Endothelial cell of umbilical vein (primary cell): Measurements from ENCODE around the gene SMURF2. TPM values are rescaled to one million over a fixed set of nuclear protein-coding genes. Genes with fewer than 3 reads are reported as not detected.

Source experiments
- BruUV-seq: library from RNA; stranded (reverse); fragments of 400-500 nt; replicated peaks from 2 replicates; lab custom pipeline; 2021; lab: Mats Ljungman, UMichigan
- CTCF ChIA-PET: fragments of 300-600, 350-600 bp; sonication (Branson Sonifier 250); formaldehyde crosslinking; loops from one replicate; lab custom pipeline; 2021; ENCODE audit warnings: antibody characterized with exemption, inconsistent platforms; lab: Charles Lee
- POLR2A ChIA-PET: fragments of 300-600, 350-600 bp; sonication (Branson Sonifier 250); formaldehyde crosslinking; loops from one replicate; lab custom pipeline; 2021; ENCODE audit warnings: antibody characterized with exemption, inconsistent platforms; lab: Charles Lee
- DNase-seq: peaks from one replicate; pipeline ENCODE4 v3.0.0-alpha.2; 2011; ENCODE audit warnings: low read depth, low spot score
- FAIRE-seq: peaks from 2 replicates; lab custom pipeline; 2011; peaks lifted over from hg19 to GRCh38; lab: Jason Lieb, UNC
- H2AFZ ChIP-seq: 2 replicates; pipeline ENCODE4 v1.6.0; 2012; ENCODE audit warnings: low read depth, low read length, control low read depth, inconsistent platforms
- H3K27ac ChIP-seq: 2 replicates; pipeline ENCODE4 v1.5.1; 2011; ENCODE audit warnings: low read depth, mild to moderate bottlenecking, control low read depth, low read length, moderate library complexity; ENCODE audit not compliant: insufficient read depth
- H3K27me3 ChIP-seq, 2 experiments: 2 replicates each; pipeline versions ENCODE4 v1.6.0 to v1.6.1; 2011; ENCODE audit warnings: low read length in 2 of 2, mixed read lengths in 1 of 2; ENCODE audit not compliant: control insufficient read depth in 2 of 2, insufficient read depth in 2 of 2
- H3K36me3 ChIP-seq, 2 experiments: 2 replicates in 1 of 2; 3 replicates in 1 of 2; pipeline ENCODE4 v1.5.1; 2011; ENCODE audit warnings: low read length in 2 of 2, mild to moderate bottlenecking in 1 of 2, moderate library complexity in 1 of 2; ENCODE audit not compliant: control insufficient read depth in 2 of 2, insufficient read depth in 2 of 2; ENCODE audit errors: extremely low read depth in 1 of 2
- H3K4me1 ChIP-seq: 3 replicates; pipeline ENCODE4 v1.5.1; 2011; ENCODE audit warnings: mild to moderate bottlenecking, low read length; ENCODE audit not compliant: control insufficient read depth, insufficient read depth; ENCODE audit errors: extremely low read depth
- H3K4me2 ChIP-seq: 2 replicates; pipeline ENCODE4 v1.6.1; 2011; ENCODE audit warnings: low read length, control low read depth, mixed read lengths; ENCODE audit not compliant: insufficient read depth
- H3K4me3 ChIP-seq, 3 experiments: fragments of 200-600 bp in 1 of 3; sonication (generic), shearing (Covaris generic) in 1 of 3; replicated peaks in 1 of 3; 2 replicates each; pipeline ENCODE4 v1.5.1; 2011 to 2016; ENCODE audit warnings: control low read depth in 3 of 3, low read length in 3 of 3, mild to moderate bottlenecking in 2 of 3, inconsistent platforms in 1 of 3, low read depth in 1 of 3, moderate library complexity in 1 of 3; ENCODE audit not compliant: insufficient read depth in 1 of 3
- H3K79me2 ChIP-seq: 2 replicates; pipeline ENCODE4 v1.6.0; 2012; ENCODE audit warnings: low read length, inconsistent platforms; ENCODE audit not compliant: control insufficient read depth, insufficient read depth
- H3K9ac ChIP-seq: replicated peaks from 2 replicates; pipeline ENCODE3; 2011; ENCODE audit warnings: low read length, control low read depth; ENCODE audit not compliant: insufficient read depth; ENCODE audit errors: extremely low read depth
- H3K9me1 ChIP-seq: replicated peaks from 3 replicates; pipeline ENCODE4 v1.6.0; 2011; ENCODE audit warnings: mild to moderate bottlenecking, low read length; ENCODE audit not compliant: control insufficient read depth, insufficient read depth; ENCODE audit errors: extremely low read depth
- H3K9me3 ChIP-seq: replicated peaks from 2 replicates; pipeline ENCODE4 v1.5.1; 2012; ENCODE audit warnings: low read length, inconsistent platforms; ENCODE audit not compliant: control insufficient read depth, insufficient read depth
- H4K20me1 ChIP-seq: replicated peaks from 2 replicates; pipeline ENCODE3; 2011; ENCODE audit warnings: mild to moderate bottlenecking, low read length; ENCODE audit not compliant: control insufficient read depth, insufficient read depth; ENCODE audit errors: extremely low read depth
- EZH2 ChIP-seq: IDR thresholded peaks from 2 replicates; pipeline ENCODE4 v1.6.1; 2012; ENCODE audit warnings: borderline replicate concordance, low read depth, mild to moderate bottlenecking, moderate library complexity, low read length, inconsistent platforms; ENCODE audit not compliant: severe bottlenecking
- FOS ChIP-seq: IDR thresholded peaks from 2 replicates; pipeline ENCODE4 v1.6.1; 2011; ENCODE audit warnings: mild to moderate bottlenecking, low read length, moderate library complexity, borderline replicate concordance; ENCODE audit not compliant: insufficient read depth
- GATA2 ChIP-seq: IDR thresholded peaks from 2 replicates; pipeline ENCODE4 v1.7.0; 2011; ENCODE audit warnings: low read depth, mild to moderate bottlenecking, moderate library complexity, mixed read lengths, low read length; ENCODE audit not compliant: insufficient read length, insufficient read depth
- MYC ChIP-seq: IDR thresholded peaks from one replicate; pipeline ENCODE4 v1.6.1; 2011; ENCODE audit warnings: mild to moderate bottlenecking, low read depth, low read length
- POLR2A ChIP-seq: IDR thresholded peaks from 2 replicates; pipeline ENCODE4 v1.6.1; 2012; ENCODE audit warnings: low read depth, mild to moderate bottlenecking, control low read depth, low read length
- POLR2AphosphoS5 ChIP-seq: IDR thresholded peaks from 2 replicates; pipeline ENCODE4 v1.6.1; 2012; ENCODE audit warnings: low read depth, mild to moderate bottlenecking, control low read depth, low read length, moderate library complexity; ENCODE audit not compliant: insufficient read depth
- dilution Hi-C: fragments of 300-500 bp; cut with MboI; formaldehyde crosslinking; loops from one replicate; pipeline ENCODE4 v1.15.0; 2019; ENCODE audit warnings: low sequenced_read_pairs; ENCODE audit not compliant: extremely low pct_ligation_motif_present
- intact Hi-C: fragments of 100-400 bp; cut with micrococcal nuclease; formaldehyde crosslinking; loops from one replicate; pipeline ENCODE4 v1.10.0; 2022
- polyA plus RNA-seq, 4 experiments: library from polyadenylated mRNA; depleted of rRNA in 3 of 4; stranded (reverse) in 3 of 4; unstranded in 1 of 4; fragments of >200 nt; gene quantifications; 2 replicates each; pipeline versions ENCODE4 v1.2.1 to v1.2.3, GENCODE V29; 2011 to 2012; ENCODE audit warnings: missing spikeins in 1 of 4
- total RNA-seq: library from RNA; stranded (reverse); gene quantifications from 2 replicates; pipeline ENCODE4 v1.2.3, GENCODE V29; 2021
- TF ChIP-seq, protein P1 (sequence below), 2 donors: IDR thresholded peaks; 1 replicate in 1 of 2; 2 replicates in 1 of 2; pipeline ENCODE4 v1.5.1; 2011; ENCODE audit warnings: low read length in 2 of 2, mild to moderate bottlenecking in 2 of 2, moderate library complexity in 2 of 2, control low read depth in 1 of 2, inconsistent platforms in 1 of 2, low read depth in 1 of 2; ENCODE audit not compliant: insufficient read depth in 1 of 2; ENCODE audit errors: extremely low read depth in 1 of 2
- TF ChIP-seq, protein P2 (sequence below): IDR thresholded peaks from 2 replicates; pipeline ENCODE4 v1.6.1; 2011; ENCODE audit not compliant: insufficient read depth, insufficient read length

The SMURF2 gene
- total and polyA plus RNA-seq, 2 donors (not counting 3 experiments of a cell fraction or from before 2014, with no cell fraction given) = 32.9 to 105 TPM

DNA sequence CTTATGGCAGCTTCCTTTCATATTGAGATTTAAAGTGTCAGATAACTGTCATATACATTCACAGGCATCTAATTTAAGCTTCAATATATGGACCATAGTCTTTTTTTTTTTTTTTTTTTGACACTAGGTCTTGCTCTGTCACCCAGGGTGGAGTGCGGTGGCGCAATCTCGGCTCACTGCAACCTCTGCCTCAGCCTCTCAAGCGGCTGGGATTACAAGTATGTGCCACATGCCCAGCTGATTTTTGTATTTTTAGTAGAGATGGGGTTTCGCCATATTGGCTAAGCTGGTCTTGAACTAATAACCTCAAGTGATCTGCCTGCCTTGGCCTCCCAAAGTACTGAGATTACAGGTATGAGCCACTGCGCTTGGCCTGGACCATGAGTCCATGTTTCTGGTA is 141.7 kb downstream of the SMURF2 start:
- no peak for FAIRE-seq
- Histone ChIP-seq H3K9me3 (no peaks in the 10 kb centered on the region), H3K4me3 (no peak overlapping the region), H3K4me1 (peaks cover 3% of the 10 kb centered on the region), H3K36me3 (peaks cover 19 to 33% of the 10 kb centered on the region in 2 experiments), H3K9ac (no peak overlapping the region), H3K9me1 (no peaks in the 10 kb centered on the region), H3K4me2 (no peak overlapping the region), H3K27me3 (no peaks in the 10 kb centered on the region), H3K27ac (no peak overlapping the region), H4K20me1 (no peaks in the 10 kb centered on the region), H3K79me2 (no peaks in the 10 kb centered on the region), H2AFZ (no peak overlapping the region)
- dilution Hi-C loops = no loop called here
- intact Hi-C loops = no loop called here
- DNase-seq = no peak
- ChIA-PET CTCF (no interaction called here), POLR2A (no interaction called here)
- TF ChIP-seq POLR2A = no peak
- no peak for TF ChIP-seq MYC
- TF ChIP-seq, protein P1, sequence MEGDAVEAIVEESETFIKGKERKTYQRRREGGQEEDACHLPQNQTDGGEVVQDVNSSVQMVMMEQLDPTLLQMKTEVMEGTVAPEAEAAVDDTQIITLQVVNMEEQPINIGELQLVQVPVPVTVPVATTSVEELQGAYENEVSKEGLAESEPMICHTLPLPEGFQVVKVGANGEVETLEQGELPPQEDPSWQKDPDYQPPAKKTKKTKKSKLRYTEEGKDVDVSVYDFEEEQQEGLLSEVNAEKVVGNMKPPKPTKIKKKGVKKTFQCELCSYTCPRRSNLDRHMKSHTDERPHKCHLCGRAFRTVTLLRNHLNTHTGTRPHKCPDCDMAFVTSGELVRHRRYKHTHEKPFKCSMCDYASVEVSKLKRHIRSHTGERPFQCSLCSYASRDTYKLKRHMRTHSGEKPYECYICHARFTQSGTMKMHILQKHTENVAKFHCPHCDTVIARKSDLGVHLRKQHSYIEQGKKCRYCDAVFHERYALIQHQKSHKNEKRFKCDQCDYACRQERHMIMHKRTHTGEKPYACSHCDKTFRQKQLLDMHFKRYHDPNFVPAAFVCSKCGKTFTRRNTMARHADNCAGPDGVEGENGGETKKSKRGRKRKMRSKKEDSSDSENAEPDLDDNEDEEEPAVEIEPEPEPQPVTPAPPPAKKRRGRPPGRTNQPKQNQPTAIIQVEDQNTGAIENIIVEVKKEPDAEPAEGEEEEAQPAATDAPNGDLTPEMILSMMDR (IDR thresholded peaks at IDR 0.05; ENCODE audit: extremely low read depth in 1 of 2, insufficient read depth in 1 of 2, low read depth in 1 of 2, low read length in 2 of 2) = no peak
- no peak for TF ChIP-seq POLR2AphosphoS5
- TF ChIP-seq, protein P2, sequence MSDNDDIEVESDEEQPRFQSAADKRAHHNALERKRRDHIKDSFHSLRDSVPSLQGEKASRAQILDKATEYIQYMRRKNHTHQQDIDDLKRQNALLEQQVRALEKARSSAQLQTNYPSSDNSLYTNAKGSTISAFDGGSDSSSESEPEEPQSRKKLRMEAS = no peak
- BruUV-seq = no TSS peak

DNA sequence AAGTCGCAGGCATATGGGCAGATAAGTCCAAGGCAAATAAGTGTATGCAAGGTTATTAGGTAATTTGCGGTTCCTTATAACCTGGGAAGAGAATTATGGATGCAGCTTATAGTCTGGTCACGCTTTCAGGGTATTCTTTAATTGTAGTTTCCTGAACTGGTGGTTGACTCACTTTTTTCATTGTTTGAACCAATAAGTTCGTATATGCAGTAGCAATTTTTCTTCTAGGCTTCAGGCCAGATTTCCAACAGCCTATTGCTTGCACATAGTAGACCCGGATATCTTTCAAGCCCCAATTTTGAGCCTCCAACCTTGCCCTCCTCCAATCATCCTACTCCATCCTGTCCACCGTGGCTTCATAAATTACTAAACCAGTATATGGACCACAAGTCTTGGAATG is 142.5 kb downstream of the SMURF2 start:
- DNase-seq (no peak), FAIRE-seq (no peak)
- Histone ChIP-seq H3K4me1 (peaks cover 3% of the 10 kb centered on the region), H3K27me3 (no peaks in the 10 kb centered on the region), H3K4me3 (no peak overlapping the region), H2AFZ (no peak overlapping the region), H3K9ac (no peak overlapping the region), H3K9me1 (no peaks in the 10 kb centered on the region), H3K9me3 (no peaks in the 10 kb centered on the region), H3K79me2 (no peaks in the 10 kb centered on the region), H4K20me1 (no peaks in the 10 kb centered on the region), H3K27ac (no peak overlapping the region), H3K4me2 (no peak overlapping the region), H3K36me3 (peaks cover 21 to 36% of the 10 kb centered on the region in 2 experiments)
- no TSS peak for BruUV-seq
- ChIA-PET CTCF (no interaction called here), POLR2A (no interaction called here)
- dilution Hi-C loops = no loop called here
- intact Hi-C loops = no loop called here
- TF ChIP-seq FOS (no peak), GATA2 (no peak), POLR2AphosphoS5 (no peak), POLR2A (no peak), MYC (no peak), EZH2 (no peak)
- TF ChIP-seq, protein P1 (IDR thresholded peaks at IDR 0.05; ENCODE audit: extremely low read depth in 1 of 2, insufficient read depth in 1 of 2, low read depth in 1 of 2, low read length in 2 of 2) = no peak
- TF ChIP-seq, protein P2 = no peak
